ENCODE measurements around the gene KCNAB1.

- TF ChIP-seq POLR2AphosphoS5 (IDR thresholded peaks at IDR 0.05; ENCODE audit: low read depth, low read length): no peak
- TF ChIP-seq, protein P1, sequence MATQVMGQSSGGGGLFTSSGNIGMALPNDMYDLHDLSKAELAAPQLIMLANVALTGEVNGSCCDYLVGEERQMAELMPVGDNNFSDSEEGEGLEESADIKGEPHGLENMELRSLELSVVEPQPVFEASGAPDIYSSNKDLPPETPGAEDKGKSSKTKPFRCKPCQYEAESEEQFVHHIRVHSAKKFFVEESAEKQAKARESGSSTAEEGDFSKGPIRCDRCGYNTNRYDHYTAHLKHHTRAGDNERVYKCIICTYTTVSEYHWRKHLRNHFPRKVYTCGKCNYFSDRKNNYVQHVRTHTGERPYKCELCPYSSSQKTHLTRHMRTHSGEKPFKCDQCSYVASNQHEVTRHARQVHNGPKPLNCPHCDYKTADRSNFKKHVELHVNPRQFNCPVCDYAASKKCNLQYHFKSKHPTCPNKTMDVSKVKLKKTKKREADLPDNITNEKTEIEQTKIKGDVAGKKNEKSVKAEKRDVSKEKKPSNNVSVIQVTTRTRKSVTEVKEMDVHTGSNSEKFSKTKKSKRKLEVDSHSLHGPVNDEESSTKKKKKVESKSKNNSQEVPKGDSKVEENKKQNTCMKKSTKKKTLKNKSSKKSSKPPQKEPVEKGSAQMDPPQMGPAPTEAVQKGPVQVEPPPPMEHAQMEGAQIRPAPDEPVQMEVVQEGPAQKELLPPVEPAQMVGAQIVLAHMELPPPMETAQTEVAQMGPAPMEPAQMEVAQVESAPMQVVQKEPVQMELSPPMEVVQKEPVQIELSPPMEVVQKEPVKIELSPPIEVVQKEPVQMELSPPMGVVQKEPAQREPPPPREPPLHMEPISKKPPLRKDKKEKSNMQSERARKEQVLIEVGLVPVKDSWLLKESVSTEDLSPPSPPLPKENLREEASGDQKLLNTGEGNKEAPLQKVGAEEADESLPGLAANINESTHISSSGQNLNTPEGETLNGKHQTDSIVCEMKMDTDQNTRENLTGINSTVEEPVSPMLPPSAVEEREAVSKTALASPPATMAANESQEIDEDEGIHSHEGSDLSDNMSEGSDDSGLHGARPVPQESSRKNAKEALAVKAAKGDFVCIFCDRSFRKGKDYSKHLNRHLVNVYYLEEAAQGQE (IDR thresholded peaks at IDR 0.05; ENCODE audit: insufficient read depth in 1 of 2, low read depth in 2 of 2, low read length in 2 of 2): no peak
- TF ChIP-seq SIN3A (IDR thresholded peaks at IDR 0.05; ENCODE audit: borderline replicate concordance, insufficient read depth, low read length): no peak
- TF ChIP-seq TAF1 (IDR thresholded peaks at IDR 0.05; ENCODE audit: borderline replicate concordance, insufficient read depth, low read length): no peak
These were observed 395.9 kb downstream of the KCNAB1 start for GRCh38 chr3:156516284-156516683.

Measured in PFSK-1 (cell line).